Suprapubic skin (tissue), 4 donors: ENCODE measurements around the gene PSME3IP1. TPM values are rescaled to one million over a fixed set of nuclear protein-coding genes. Genes with fewer than 3 reads are reported as not detected.

Experiments
- DNase-seq, 2 donors: peaks; one replicate each; pipeline ENCODE4 v3.0.0-alpha.2; 2019; ENCODE audit warnings: low spot score in 2 of 2
- H3K27ac ChIP-seq: fragments of 200-600 bp; sonication (generic); one replicate; pipeline ENCODE4 v1.5.1; 2019
- H3K27me3 ChIP-seq: fragments of 200-600 bp; sonication (generic); one replicate; pipeline ENCODE4 v1.5.1; 2019
- H3K36me3 ChIP-seq: fragments of 200-600 bp; sonication (generic); one replicate; pipeline ENCODE4 v1.5.1; 2019
- H3K4me1 ChIP-seq: fragments of 200-600 bp; sonication (generic); one replicate; pipeline ENCODE4 v1.5.1; 2019
- H3K4me3 ChIP-seq: fragments of 200-600 bp; sonication (generic); one replicate; pipeline ENCODE4 v1.5.1; 2019; ENCODE audit warnings: mild to moderate bottlenecking
- H3K9me3 ChIP-seq: fragments of 200-600 bp; sonication (generic); one replicate; pipeline ENCODE4 v1.5.1; 2019
- EP300 ChIP-seq: sonication (generic); formaldehyde crosslinking; IDR thresholded peaks from one replicate; pipeline ENCODE4 v1.6.1; 2017; ENCODE audit warnings: antibody characterized with exemption
- POLR2A ChIP-seq, 2 donors: fragments of 450-650 bp; IDR thresholded peaks; one replicate each; pipeline ENCODE4 v1.6.1; 2017; ENCODE audit warnings: antibody characterized with exemption in 2 of 2, mild to moderate bottlenecking in 2 of 2, moderate library complexity in 2 of 2
- POLR2AphosphoS5 ChIP-seq, 3 donors: sonication (generic); formaldehyde crosslinking; IDR thresholded peaks; one replicate each; pipeline ENCODE4 v1.6.1; 2017; ENCODE audit warnings: antibody characterized with exemption in 3 of 3
- WGBS: methylation state at CpG from one replicate; pipeline ENCODE4 v1.1.5; 2018; 5-methylcytosine and 5-hydroxymethylcytosine counted together
- total RNA-seq, 4 donors: library from RNA; depleted of rRNA; stranded (reverse); fragments of >200 nt; gene quantifications; one replicate each; pipeline ENCODE4 v1.1.0, GENCODE V29; 2016
- TF ChIP-seq, protein P1 (sequence below), 2 donors: fragments of 200-600 bp in 1 of 2; fragments of 450-650 bp in 1 of 2; sonication (generic) in 1 of 2; IDR thresholded peaks; one replicate each; pipeline ENCODE4 v1.5.1; 2016 to 2019; ENCODE audit warnings: antibody characterized with exemption in 2 of 2, mild to moderate bottlenecking in 1 of 2, moderate library complexity in 1 of 2

The PSME3IP1 gene
- total RNA-seq, 4 donors from 2014 or later, result 47.1 to 109 (median 60.3) TPM

DNA sequence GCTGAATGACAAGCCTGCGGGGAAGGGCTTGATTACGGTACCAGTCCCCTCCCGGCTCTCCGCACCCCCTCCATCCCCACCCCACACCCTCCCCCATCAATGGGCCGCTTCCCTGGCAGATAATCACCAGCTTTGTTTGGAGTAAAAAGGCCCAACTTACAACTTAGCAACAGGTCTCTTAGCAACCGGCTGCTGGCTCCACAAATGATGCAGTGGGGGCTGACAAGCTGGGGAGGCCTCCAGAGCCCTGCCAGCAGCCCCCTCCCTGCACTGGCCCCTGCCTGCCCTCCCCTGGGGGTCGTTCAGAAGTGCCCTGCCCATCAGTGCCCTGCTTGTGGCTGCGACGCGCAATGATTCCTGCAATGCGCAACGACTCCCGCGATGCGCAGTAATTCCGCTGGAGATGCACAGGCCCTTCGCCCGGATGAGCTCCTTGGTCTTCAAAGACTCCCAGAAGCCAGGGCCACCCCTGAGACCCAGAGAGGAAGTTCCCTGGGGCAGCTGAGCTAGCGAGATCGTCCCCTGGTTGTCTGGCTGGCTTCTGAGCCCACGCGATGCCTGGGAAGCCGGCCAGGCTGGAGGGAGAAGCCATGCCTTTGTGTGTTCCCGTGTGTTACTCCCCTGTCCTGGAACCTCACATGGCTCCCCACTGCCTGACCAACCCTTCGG is 70.2 kb downstream of the PSME3IP1 start:
- H3K27ac ChIP-seq, result no peak overlapping the region
- H3K4me3 ChIP-seq, result no peak overlapping the region
- peaks cover 4% of the 10 kb centered on the region for H3K4me1 ChIP-seq
- no peak for DNase-seq
- H3K9me3 ChIP-seq, result no peaks in the 10 kb centered on the region
- WGBS, result 73% methylated on average over 21 of the region's 25 CpGs
- H3K27me3 ChIP-seq, result no peaks in the 10 kb centered on the region
- peaks cover 41% of the 10 kb centered on the region for H3K36me3 ChIP-seq
- TF ChIP-seq, protein P1, sequence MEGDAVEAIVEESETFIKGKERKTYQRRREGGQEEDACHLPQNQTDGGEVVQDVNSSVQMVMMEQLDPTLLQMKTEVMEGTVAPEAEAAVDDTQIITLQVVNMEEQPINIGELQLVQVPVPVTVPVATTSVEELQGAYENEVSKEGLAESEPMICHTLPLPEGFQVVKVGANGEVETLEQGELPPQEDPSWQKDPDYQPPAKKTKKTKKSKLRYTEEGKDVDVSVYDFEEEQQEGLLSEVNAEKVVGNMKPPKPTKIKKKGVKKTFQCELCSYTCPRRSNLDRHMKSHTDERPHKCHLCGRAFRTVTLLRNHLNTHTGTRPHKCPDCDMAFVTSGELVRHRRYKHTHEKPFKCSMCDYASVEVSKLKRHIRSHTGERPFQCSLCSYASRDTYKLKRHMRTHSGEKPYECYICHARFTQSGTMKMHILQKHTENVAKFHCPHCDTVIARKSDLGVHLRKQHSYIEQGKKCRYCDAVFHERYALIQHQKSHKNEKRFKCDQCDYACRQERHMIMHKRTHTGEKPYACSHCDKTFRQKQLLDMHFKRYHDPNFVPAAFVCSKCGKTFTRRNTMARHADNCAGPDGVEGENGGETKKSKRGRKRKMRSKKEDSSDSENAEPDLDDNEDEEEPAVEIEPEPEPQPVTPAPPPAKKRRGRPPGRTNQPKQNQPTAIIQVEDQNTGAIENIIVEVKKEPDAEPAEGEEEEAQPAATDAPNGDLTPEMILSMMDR (IDR thresholded peaks at IDR 0.05), result no peak
- TF ChIP-seq EP300 (no peak), POLR2AphosphoS5 (IDR thresholded peaks at IDR 0.05) (no peak), POLR2A (IDR thresholded peaks at IDR 0.05) (no peak)

GRCh38 chr16:57115168-57115513 is 70.7 kb downstream of the PSME3IP1 start:
- Histone ChIP-seq H3K9me3 (no peaks in the 10 kb centered on the region), H3K27ac (no peak overlapping the region), H3K4me3 (no peak overlapping the region), H3K4me1 (peaks cover 4% of the 10 kb centered on the region), H3K27me3 (no peaks in the 10 kb centered on the region), H3K36me3 (peaks cover 39% of the 10 kb centered on the region)
- TF ChIP-seq EP300, result no peak
- TF ChIP-seq POLR2A (IDR thresholded peaks at IDR 0.05), result no peak
- TF ChIP-seq, protein P1 (IDR thresholded peaks at IDR 0.05), result no peak
- no peak for TF ChIP-seq POLR2AphosphoS5 (IDR thresholded peaks at IDR 0.05)
- 65% methylated on average over 10 of the region's 10 CpGs for WGBS
- no peak for DNase-seq

DNA sequence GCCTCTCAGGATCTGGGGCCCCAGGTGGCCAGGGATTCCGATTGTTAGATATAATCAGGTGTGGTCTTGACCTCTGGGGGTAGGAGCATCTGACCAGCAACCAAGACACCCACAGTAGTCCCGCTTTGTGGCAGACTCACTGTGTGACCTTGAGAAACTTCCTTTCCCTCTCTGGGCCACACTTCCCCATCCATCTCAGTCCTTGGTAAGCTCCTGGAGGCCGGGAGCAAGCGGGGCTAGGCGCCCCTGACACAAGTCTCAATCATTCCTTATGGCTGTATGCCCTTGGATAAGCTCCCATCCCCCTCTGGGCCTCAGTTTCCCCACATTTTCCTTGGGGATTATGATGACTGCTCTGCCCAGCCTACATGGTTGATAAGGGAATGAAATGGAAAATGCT is 72.2 kb downstream of the PSME3IP1 start:
- TF ChIP-seq POLR2AphosphoS5 (IDR thresholded peaks at IDR 0.05) (no peak), POLR2A (IDR thresholded peaks at IDR 0.05) (no peak), EP300 (no peak)
- Histone ChIP-seq H3K27me3 (no peaks in the 10 kb centered on the region), H3K36me3 (peaks cover 31% of the 10 kb centered on the region), H3K27ac (no peak overlapping the region), H3K4me3 (no peak overlapping the region), H3K9me3 (no peaks in the 10 kb centered on the region), H3K4me1 (peaks cover 4% of the 10 kb centered on the region)
- 100% methylated on average over 1 of the region's 5 CpGs for WGBS
- DNase-seq, result no peak

- Histone ChIP-seq H3K4me1 (peaks cover 4% of the 10 kb centered on the region), H3K27me3 (no peaks in the 10 kb centered on the region), H3K9me3 (no peaks in the 10 kb centered on the region), H3K27ac (no peak overlapping the region), H3K36me3 (peaks cover 31% of the 10 kb centered on the region), H3K4me3 (no peak overlapping the region)
- TF ChIP-seq POLR2A (IDR thresholded peaks at IDR 0.05), result no peak
- 95% methylated on average over 12 of the region's 14 CpGs for WGBS
- DNase-seq, result no peak
These were observed 72.8 kb downstream of the PSME3IP1 start for GRCh38 chr16:57113042-57113453.

- no peak overlapping the region for H3K27ac ChIP-seq
- no peak for TF ChIP-seq EP300
- TF ChIP-seq POLR2A (IDR thresholded peaks at IDR 0.05), result no peak
- TF ChIP-seq, protein P1 (IDR thresholded peaks at IDR 0.05), result no peak
- TF ChIP-seq POLR2AphosphoS5 (IDR thresholded peaks at IDR 0.05), result no peak
- peaks cover 4% of the 10 kb centered on the region for H3K4me1 ChIP-seq
- no peaks in the 10 kb centered on the region for H3K9me3 ChIP-seq
- no peaks in the 10 kb centered on the region for H3K27me3 ChIP-seq
- peaks cover 27% of the 10 kb centered on the region for H3K36me3 ChIP-seq
- WGBS, result 75% methylated on average over 7 of the region's 10 CpGs
- H3K4me3 ChIP-seq, result no peak overlapping the region
- no peak for DNase-seq
These were observed 73.3 kb downstream of the PSME3IP1 start for GRCh38 chr16:57112403-57113041.

- H3K27ac ChIP-seq, result no peak overlapping the region
- H3K27me3 ChIP-seq, result no peaks in the 10 kb centered on the region
- peaks cover 4% of the 10 kb centered on the region for H3K4me1 ChIP-seq
- H3K9me3 ChIP-seq, result no peaks in the 10 kb centered on the region
- no peak overlapping the region for H3K4me3 ChIP-seq
- DNase-seq, result no peak
- TF ChIP-seq POLR2AphosphoS5 (IDR thresholded peaks at IDR 0.05), result no peak
- no peak for TF ChIP-seq EP300
- no peak for TF ChIP-seq POLR2A (IDR thresholded peaks at IDR 0.05)
- TF ChIP-seq, protein P1 (IDR thresholded peaks at IDR 0.05), result no peak
- peaks cover 16% of the 10 kb centered on the region for H3K36me3 ChIP-seq
- 95% methylated on average over 2 of the region's 2 CpGs for WGBS
These were observed 74.4 kb downstream of the PSME3IP1 start for GRCh38 chr16:57111420-57111819.
